HG03378 (cell line): ENCODE measurements around the gene LRP3.
"Not testable (repeated sequence)": the region's sequence is repeated elsewhere in the genome, so short reads cannot be mapped to it uniquely, and the experiment has no call there.

Experiments
- ATAC-seq: cut with Tn5 transposase; IDR thresholded peaks from one replicate; pipeline ENCODE4 v1.9.1; 2021; ENCODE audit warnings: mild to moderate bottlenecking, moderate library complexity; ENCODE audit not compliant: unreplicated experiment

The LRP3 gene

GRCh38 chr19:33175886-33176669 is 18.1 kb upstream of the LRP3 start:
- ATAC-seq = no peak

- peak; percentile 87 for ATAC-seq
Measured at GRCh38 chr19:33176670-33177416, 17.3 kb upstream of the LRP3 start.

GRCh38 chr19:33177417-33177979 is 16.6 kb upstream of the LRP3 start:
- peak; percentile 15 for ATAC-seq

- ATAC-seq = no peak
Measured at GRCh38 chr19:33186431-33187182, 7.5 kb upstream of the LRP3 start.

GRCh38 chr19:33187183-33187540 is 7.0 kb upstream of the LRP3 start:
- no peak for ATAC-seq

- no peak for ATAC-seq
Measured at GRCh38 chr19:33189453-33189852, 4.7 kb upstream of the LRP3 start.

GRCh38 chr19:33191092-33191491 is 3.0 kb upstream of the LRP3 start:
- not testable (repeated sequence) for ATAC-seq

- ATAC-seq = no peak
Measured at GRCh38 chr19:33191501-33191900, 2.6 kb upstream of the LRP3 start.

- no peak for ATAC-seq
Measured at GRCh38 chr19:33192010-33192409, 2.1 kb upstream of the LRP3 start.

GRCh38 chr19:33193269-33193864 is 763 bp upstream of the LRP3 start:
- ATAC-seq = no peak

- ATAC-seq = no peak
Measured at GRCh38 chr19:33194532-33194885, 379 bp downstream of the LRP3 start.

GRCh38 chr19:33194886-33195644 is 935 bp downstream of the LRP3 start:
- ATAC-seq = no peak

- ATAC-seq = no peak
Measured at GRCh38 chr19:33195645-33196347, 1.7 kb downstream of the LRP3 start.

GRCh38 chr19:33196446-33197193 is 2.5 kb downstream of the LRP3 start:
- ATAC-seq = no peak

- ATAC-seq = no peak
Measured at GRCh38 chr19:33197591-33198000, 3.5 kb downstream of the LRP3 start.

GRCh38 chr19:33198169-33198568 is 4.0 kb downstream of the LRP3 start:
- ATAC-seq = no peak

- ATAC-seq = no peak
Measured at GRCh38 chr19:33199441-33200265, 5.5 kb downstream of the LRP3 start.

GRCh38 chr19:33201473-33201872 is 7.3 kb downstream of the LRP3 start:
- ATAC-seq = no peak
